ENCODE data around the gene FOXD1. TPM values are rescaled to one million over a fixed set of nuclear protein-coding genes. Genes with fewer than 3 reads are reported as not detected.

The FOXD1 gene
- total RNA-seq, 4 donors from 2014 or later: 0.28 to 1.3 TPM; not detected in 2

DNA sequence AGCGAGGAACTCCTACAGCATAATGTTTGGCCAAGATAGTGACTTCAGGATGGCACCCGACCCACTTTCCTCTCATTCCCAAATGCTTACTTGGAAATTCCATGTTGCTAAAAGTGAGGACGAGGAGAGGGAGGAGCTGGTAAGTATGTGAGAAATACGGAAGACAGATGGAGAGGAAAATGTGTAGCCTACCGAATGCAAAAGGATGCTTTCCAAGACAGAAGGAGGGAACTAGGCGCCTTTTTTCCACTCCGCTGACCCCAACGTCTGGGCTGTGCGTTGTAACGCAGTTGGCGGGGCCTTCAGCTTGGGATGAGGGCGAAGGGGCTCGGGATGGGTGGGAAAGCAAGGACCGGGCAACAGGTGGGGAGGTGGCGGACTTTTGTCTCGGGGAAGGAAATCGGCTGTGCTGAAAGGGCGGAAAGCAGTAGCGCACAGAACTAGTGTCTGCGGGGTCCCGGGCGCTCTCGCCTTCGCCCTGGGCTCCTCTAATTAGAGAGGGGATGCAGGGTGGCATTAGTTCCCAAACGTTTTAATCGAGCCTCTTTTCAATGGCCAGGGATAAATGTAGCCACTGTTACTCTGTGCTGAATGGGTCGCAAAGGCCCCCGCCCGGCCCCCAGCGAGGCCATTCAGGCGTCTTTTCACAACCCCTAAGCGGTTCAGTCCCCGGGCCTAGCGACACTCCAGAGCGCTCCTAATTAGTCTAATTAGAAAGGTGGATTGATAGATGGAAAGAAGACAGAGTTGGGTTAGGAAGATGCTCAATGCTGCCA lies 12.6 kb downstream of the FOXD1 start:
- intact Hi-C loops (cut with DNase I; ENCODE audit: low total_unique reads): no loop called here
- Histone ChIP-seq H3K4me3 (no peak overlapping the region), H3K36me3 (no peaks in the 10 kb centered on the region), H3K27me3 (peaks cover 27 to 87% of the 10 kb centered on the region in 2 donors), H3K9me3 (no peaks in the 10 kb centered on the region), H3K27ac (no peak overlapping the region), H3K4me1 (peaks cover 0 to 14% of the 10 kb centered on the region in 2 donors)
- no peak for DNase-seq
- no peak for TF ChIP-seq POLR2A (IDR thresholded peaks at IDR 0.05)
- TF ChIP-seq, protein P1, sequence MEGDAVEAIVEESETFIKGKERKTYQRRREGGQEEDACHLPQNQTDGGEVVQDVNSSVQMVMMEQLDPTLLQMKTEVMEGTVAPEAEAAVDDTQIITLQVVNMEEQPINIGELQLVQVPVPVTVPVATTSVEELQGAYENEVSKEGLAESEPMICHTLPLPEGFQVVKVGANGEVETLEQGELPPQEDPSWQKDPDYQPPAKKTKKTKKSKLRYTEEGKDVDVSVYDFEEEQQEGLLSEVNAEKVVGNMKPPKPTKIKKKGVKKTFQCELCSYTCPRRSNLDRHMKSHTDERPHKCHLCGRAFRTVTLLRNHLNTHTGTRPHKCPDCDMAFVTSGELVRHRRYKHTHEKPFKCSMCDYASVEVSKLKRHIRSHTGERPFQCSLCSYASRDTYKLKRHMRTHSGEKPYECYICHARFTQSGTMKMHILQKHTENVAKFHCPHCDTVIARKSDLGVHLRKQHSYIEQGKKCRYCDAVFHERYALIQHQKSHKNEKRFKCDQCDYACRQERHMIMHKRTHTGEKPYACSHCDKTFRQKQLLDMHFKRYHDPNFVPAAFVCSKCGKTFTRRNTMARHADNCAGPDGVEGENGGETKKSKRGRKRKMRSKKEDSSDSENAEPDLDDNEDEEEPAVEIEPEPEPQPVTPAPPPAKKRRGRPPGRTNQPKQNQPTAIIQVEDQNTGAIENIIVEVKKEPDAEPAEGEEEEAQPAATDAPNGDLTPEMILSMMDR (IDR thresholded peaks at IDR 0.05): no peak

DNA sequence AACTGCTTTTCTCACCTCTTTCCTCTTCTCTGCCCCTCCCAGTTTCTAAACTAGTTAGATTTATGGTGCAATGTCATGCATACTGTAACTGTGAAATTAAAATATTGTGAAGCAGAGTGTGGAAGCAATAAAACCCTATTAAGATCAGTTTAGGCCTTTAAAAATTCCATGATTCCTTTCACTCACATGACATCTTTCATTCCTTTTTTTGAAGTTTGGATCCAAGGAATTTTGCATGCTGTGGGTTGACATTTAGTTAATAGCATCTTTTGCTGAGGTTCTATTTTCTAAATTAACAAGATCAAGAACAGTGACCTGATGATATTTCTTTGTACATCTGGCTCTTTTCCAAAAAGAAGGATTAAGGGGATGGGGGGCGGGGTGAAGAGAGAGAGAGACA lies 13.7 kb downstream of the FOXD1 start:
- H3K4me1 ChIP-seq: peaks cover 0 to 14% of the 10 kb centered on the region in 2 donors
- TF ChIP-seq, protein P1 (IDR thresholded peaks at IDR 0.05): no peak
- no peak for TF ChIP-seq POLR2A (IDR thresholded peaks at IDR 0.05)
- no peak overlapping the region for H3K4me3 ChIP-seq
- intact Hi-C loops (cut with DNase I; ENCODE audit: low total_unique reads): no loop called here
- H3K36me3 ChIP-seq: no peaks in the 10 kb centered on the region
- no peak overlapping the region for H3K27ac ChIP-seq
- no peak for DNase-seq
- H3K27me3 ChIP-seq: peaks cover 27 to 84% of the 10 kb centered on the region in 2 donors
- no peaks in the 10 kb centered on the region for H3K9me3 ChIP-seq

DNA sequence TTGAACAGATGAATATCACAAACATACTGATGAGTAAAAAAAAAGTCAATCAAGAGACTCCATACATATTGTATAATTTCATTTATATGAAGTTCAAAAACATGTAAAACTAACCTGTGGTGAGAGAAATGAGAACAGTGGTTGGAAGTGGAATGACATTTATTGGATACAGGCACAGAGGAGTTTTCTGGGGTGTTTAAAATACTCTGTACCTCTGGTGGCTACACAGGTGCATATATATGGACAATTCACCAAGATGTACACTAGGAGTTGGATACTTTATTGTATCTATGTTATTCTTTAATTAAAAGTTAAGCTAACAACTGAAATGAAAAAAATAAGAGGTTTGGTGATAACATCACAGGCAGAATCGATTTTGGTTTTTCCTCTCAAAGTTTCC lies 14.1 kb downstream of the FOXD1 start:
- intact Hi-C loops (cut with DNase I; ENCODE audit: low total_unique reads): no loop called here
- DNase-seq: no peak
- Histone ChIP-seq H3K4me3 (no peak overlapping the region), H3K27ac (no peak overlapping the region), H3K9me3 (no peaks in the 10 kb centered on the region), H3K36me3 (no peaks in the 10 kb centered on the region), H3K4me1 (peaks cover 0 to 14% of the 10 kb centered on the region in 2 donors), H3K27me3 (peaks cover 25 to 85% of the 10 kb centered on the region in 2 donors)
- TF ChIP-seq POLR2A (IDR thresholded peaks at IDR 0.05): no peak
- TF ChIP-seq, protein P1 (IDR thresholded peaks at IDR 0.05): no peak

DNA sequence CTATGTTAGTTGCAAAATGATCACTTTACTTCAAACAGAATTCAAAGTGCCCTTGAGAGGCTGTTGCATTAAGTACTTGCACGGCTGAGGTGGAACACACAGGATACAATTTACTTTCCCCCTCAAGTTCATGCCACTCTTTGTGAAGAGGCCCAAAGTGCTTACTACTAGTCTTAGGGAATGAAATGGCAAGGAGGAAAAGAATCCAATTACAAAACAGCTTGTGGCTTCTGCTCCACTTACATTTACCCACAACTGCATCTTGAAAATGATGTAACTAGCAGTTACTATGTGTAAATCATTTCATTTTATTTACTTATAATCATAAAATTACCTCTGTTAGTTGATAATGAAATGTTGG lies 14.6 kb downstream of the FOXD1 start:
- no peak for DNase-seq
- Histone ChIP-seq H3K4me3 (no peak overlapping the region), H3K36me3 (no peaks in the 10 kb centered on the region), H3K4me1 (peaks cover 0 to 14% of the 10 kb centered on the region in 2 donors), H3K27ac (no peak overlapping the region), H3K27me3 (peaks cover 25 to 84% of the 10 kb centered on the region in 2 donors), H3K9me3 (no peaks in the 10 kb centered on the region)
- intact Hi-C loops (cut with DNase I; ENCODE audit: low total_unique reads): no loop called here
- TF ChIP-seq, protein P1 (IDR thresholded peaks at IDR 0.05): no peak
- no peak for TF ChIP-seq POLR2A (IDR thresholded peaks at IDR 0.05)

DNA sequence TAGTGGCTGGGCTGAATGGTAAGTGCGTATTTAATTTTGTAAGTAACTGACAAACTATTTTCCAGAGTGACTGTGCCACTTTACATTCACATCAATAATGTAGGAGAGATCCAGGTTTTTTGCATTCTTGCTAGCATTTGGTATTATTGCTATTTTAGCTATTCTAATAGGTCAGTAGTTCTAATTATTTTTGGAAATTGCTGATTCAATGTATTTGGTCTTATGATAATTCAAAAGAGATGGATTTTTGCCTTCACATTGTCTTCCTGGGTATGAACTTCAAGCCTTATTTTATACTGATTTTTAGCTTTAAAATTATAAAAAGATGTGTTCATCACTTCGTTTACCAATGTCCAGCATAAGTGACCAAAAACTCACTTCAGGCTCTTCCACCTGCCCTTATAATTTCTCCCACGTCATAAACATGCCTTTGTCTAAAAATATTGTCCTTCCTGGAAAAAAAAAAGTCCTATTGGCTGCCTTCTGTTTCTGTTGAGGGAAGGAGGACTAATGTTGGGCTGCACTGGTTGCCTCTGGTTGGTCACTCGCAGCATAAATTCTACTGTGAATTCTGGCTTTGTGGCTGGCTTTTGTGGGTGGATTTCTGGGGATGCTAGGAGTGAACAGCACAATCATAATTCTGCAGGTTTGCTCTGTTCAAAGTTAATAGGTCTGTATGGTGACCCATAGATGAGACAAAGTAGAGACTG lies 15.2 kb downstream of the FOXD1 start:
- Histone ChIP-seq H3K27me3 (peaks cover 21 to 79% of the 10 kb centered on the region in 2 donors), H3K36me3 (no peaks in the 10 kb centered on the region), H3K4me1 (peaks cover 0 to 14% of the 10 kb centered on the region in 2 donors), H3K4me3 (no peak overlapping the region), H3K9me3 (no peaks in the 10 kb centered on the region), H3K27ac (no peak overlapping the region)
- intact Hi-C loops (cut with DNase I; ENCODE audit: low total_unique reads): no loop called here
- DNase-seq: no peak
- TF ChIP-seq, protein P1 (IDR thresholded peaks at IDR 0.05): no peak
- TF ChIP-seq POLR2A (IDR thresholded peaks at IDR 0.05): no peak

Data from uterus (tissue), 4 donors.